ENCODE measurements around the gene IQSEC1.
A peak's percentile ranks its signal among the peaks of the same experiment; 100 is the strongest.
"Not testable (repeated sequence)": the region's sequence is repeated elsewhere in the genome, so short reads cannot be mapped to it uniquely, and the experiment has no call there.

IQSEC1 gene

GRCh38 chr3:12896063-12896985, 176.9 kb downstream of the IQSEC1 start:
- DNase-seq (ENCODE audit: low read depth in 2 of 2) = no peak

GRCh38 chr3:12895391-12896062, 177.7 kb downstream of the IQSEC1 start:
- no peak for DNase-seq (ENCODE audit: low read depth in 2 of 2)

DNA sequence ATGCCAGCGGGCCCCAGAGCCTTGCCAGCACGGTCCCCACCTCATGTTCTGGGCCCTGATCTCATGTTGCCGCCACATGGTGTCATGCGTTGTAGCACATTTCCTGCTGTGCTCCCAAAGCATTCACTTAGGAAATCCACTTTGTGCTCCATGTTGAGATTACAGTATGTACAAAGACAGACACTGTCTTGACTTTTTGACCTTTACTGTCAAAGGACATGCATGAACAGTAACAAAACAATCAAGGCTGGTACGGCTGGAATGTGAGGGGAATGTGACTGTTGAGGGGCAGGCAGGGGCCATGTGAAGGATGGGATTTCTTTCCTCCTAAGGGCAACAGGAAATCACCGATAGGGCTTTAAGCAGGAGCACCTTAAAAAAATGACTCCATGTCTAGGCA, 178.6 kb downstream of the IQSEC1 start:
- DNase-seq (ENCODE audit: low read depth in 2 of 2) = no peak

GRCh38 chr3:12893852-12894251, 179.4 kb downstream of the IQSEC1 start:
- DNase-seq (ENCODE audit: low read depth in 2 of 2) = no peak

DNA sequence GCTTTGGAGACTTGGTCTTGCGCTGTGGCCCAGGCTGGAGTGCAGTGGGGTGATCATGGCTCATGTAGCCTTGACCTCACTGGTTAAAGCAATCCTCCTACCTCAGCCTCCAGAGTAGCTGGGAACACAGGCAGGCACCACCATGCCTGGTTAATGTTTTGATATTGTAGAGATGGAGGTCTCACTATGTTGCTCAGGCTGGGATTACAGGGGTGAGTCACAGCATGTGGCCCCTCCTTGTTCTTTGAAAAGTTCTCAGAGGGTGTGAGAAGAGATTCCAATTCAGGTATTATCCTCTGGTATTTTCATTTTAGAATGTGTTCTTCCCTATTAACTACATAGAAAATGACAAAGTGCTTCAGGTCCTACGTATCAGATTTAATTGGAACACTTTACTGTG, 180.0 kb downstream of the IQSEC1 start:
- no peak for DNase-seq (ENCODE audit: low read depth in 2 of 2)

- no peak for DNase-seq (ENCODE audit: low read depth in 2 of 2)
Observed at GRCh38 chr3:12892840-12893189, 180.4 kb downstream of the IQSEC1 start.

- DNase-seq (ENCODE audit: low read depth in 2 of 2) = peak in 1 of 2 donors; percentile 28
Observed at GRCh38 chr3:12891985-12892839, 181.0 kb downstream of the IQSEC1 start.

GRCh38 chr3:12891391-12891984, 181.7 kb downstream of the IQSEC1 start:
- DNase-seq (ENCODE audit: low read depth in 2 of 2) = no peak

DNA sequence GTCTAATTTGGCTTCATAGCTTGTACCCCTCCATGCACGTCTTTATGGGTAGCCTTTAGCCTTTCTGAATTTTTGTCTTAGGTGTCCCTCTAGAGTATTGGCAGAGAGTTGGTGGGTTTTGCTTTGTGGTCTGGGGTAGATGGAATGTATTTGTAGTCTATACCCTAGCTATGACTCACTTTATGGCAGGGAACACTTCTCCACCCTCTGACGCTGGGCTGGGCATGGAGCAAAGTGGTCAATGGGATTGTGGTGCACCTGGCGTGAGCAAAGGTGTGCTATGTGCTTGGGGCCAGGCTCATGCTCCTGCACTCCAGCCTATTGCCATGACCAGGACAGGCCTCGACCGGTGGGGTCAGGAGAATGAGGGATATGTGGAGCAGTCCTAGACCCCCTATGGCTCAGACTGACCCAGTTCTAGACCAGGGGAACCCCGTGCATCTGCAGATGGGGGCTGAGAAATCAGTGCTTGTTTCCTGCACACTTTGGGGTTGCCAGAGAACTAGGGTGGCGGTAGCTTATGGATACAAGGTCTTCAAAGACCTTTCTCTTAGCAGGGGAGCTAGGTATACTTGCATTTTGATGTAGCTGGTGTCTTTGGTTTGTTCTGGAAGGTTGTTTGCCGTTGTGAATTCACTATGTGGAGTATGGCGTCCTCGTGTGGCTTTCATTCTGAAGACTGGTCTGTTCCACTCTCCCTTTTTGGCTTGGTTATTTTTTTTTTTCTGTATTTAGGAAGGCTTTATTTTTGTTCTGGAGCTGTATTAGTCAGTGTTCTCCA, 182.4 kb downstream of the IQSEC1 start:
- DNase-seq (ENCODE audit: low read depth in 2 of 2) = no peak

DNA sequence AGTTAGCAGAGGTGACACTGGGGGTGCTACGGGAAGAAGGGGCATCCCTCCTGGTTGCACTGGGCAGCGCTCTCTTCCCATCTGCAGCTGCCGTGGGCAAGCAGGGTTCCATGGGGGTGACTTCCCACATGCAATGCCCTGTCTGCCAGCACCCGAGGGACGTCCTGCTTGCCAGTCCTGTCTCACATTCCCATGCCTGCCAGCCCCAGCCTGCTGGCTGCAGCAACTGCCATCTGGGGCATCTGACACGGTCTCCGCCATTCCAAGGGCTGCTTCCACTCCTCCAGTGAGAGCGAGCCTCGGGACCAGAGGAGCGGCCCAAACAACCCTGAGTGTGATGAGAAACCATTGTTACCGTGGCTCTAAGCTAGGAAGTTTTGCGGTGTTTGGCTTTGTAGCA, 186.5 kb downstream of the IQSEC1 start:
- DNase-seq (ENCODE audit: low read depth in 2 of 2) = no peak

- DNase-seq (ENCODE audit: low read depth in 2 of 2) = no peak
Observed at GRCh38 chr3:12886106-12886679, 187.0 kb downstream of the IQSEC1 start.

- no peak for DNase-seq (ENCODE audit: low read depth in 2 of 2)
Observed at GRCh38 chr3:12885583-12885930, 187.7 kb downstream of the IQSEC1 start.

GRCh38 chr3:12884790-12885582, 188.2 kb downstream of the IQSEC1 start:
- DNase-seq (ENCODE audit: low read depth in 2 of 2) = no peak

DNA sequence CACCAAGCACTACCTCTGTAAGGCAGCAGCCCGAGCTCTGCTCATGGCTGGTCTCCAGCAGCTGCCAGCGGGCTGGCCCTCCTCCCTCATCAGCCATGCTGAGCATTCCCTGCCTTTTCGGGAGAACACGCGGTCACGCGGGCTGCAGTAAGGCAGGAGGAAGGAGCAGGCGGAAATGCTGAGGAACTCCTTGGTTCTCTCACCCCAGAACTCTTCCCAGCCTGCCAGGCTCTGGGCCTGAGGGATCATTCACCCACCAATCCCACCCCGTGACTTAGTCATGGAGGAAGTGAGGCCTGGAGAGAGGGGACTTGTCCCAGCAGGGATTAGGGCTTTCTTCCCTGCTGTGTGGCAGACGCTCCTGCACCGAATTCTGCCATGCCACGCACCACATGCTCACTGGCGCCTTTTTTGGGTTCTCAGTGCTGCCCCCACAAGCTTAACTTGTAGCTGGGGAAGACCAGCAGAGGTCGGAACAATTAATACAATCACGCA, 189.0 kb downstream of the IQSEC1 start:
- DNase-seq (ENCODE audit: low read depth in 2 of 2) = no peak

DNA sequence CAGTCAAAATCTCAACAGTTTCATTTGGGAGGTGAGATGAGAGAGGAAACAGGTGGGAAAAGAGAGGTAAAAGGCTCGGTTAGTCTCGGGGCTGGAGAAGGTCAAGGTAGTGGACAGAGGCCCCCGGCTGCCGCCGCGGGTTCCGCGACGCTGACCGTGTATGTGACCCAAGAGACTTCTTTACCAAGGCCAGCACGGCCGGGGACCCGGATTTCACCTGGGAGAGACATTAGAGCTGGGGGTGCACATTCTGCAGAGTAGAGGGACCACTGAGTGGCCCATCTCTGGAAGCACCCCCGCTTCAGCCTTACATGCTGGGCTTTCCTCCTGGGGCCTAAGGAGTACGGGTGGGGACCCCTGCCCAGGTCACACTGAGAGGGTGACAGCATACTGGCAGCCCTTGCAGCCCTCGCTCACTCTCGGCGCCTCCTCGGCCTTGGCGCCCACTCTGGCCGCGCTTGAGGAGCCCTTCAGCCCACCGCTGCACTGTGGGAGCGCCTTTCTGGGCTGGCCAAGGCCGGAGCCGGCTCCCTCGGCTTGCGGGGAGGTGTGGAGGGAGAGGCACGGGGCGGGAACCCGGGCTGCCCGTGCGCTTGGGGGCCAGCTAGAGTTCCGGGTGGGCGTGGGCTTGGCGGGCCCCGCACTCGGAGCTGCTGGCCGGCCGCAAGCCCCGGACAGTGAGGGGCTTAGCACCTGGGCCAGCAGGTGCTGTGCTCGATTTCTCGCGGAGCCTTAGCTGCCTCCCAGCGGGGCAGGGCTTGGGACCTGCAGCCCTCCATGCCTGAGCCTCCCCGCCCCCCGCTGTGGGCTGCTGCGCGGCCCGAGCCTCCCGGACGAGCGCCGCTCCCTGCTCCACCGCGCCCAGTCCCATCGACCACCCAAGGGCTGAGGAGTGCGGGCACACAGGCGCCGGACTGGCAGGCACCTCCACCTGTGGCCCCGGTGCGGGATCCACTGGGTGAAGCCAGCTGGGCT, 190.6 kb downstream of the IQSEC1 start:
- no peak for DNase-seq (ENCODE audit: low read depth in 2 of 2)

- DNase-seq (ENCODE audit: low read depth in 2 of 2) = not testable (repeated sequence)
Observed at GRCh38 chr3:12881858-12882257, 191.4 kb downstream of the IQSEC1 start.

DNA sequence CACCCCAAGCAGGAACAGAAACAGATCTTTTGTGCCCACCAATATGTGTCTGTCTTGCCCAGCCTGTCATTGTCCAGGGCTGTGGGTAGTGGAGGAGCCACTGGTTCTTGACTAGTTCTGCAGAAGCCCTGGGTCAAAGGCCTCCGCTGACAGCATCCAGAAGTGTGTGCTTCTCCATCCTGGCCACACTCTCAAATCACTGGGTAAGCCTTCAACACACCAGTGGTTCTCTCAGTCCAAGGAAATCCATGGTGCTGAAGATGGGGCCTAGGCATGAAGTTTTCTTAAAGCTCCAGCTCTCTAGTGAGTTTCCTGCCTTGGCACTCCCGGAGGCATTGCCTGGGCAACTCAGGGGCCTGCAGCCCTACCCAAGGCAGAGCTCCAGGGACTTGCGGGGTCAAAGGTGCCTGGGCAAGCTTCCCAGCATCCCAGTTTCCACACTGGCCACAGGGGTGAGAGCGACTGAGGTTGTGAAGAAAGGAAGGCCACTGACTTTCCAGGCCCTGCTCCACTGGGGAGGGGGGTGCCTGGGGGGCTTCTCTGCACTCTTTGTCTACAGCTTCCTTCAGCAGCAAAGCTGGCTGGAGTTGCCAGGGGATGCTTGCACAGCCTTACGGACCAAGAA, 193.9 kb downstream of the IQSEC1 start:
- DNase-seq (ENCODE audit: low read depth in 2 of 2) = no peak

DNA sequence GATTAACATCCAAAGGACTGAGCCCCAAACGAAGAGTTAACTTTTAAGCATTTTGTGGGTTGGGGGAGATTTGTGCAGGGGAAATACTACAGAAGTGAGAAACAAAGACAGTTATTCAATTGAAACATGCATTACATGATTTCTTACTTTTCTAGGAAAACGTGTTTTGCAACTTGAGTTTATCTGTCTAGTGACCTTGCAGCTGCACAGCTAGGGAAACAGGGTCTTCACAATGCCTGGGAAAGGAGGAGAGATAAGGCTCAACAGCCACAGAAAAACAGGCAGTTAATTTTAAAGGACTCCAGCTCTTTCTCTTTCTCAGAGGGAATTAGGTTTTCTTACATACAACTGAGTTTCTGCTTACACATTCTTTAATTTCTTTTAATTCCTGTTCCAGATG, 194.5 kb downstream of the IQSEC1 start:
- DNase-seq (ENCODE audit: low read depth in 2 of 2) = not testable (repeated sequence)
